ENCODE data around the gene DGAT2L6.

Gene DGAT2L6

GRCh38 chrX:70252491-70252890, 75.2 kb downstream of the DGAT2L6 start:
- Histone ChIP-seq H4K20me1 (ENCODE audit: insufficient read depth) (no peaks in the 10 kb centered on the region), H3K27me3 (ENCODE audit: insufficient read depth, low read depth) (no peaks in the 10 kb centered on the region), H3K4me1 (ENCODE audit: low read depth, poor library complexity, severe bottlenecking) (no peaks in the 10 kb centered on the region), H3K27ac (no peak overlapping the region), H3K79me2 (ENCODE audit: insufficient read depth, low read depth) (no peaks in the 10 kb centered on the region), H2AFZ (ENCODE audit: low read depth) (no peak overlapping the region), H3K36me3 (ENCODE audit: insufficient read depth) (no peaks in the 10 kb centered on the region), H3K9ac (no peak overlapping the region), H3K4me3 (IDR thresholded peaks at IDR 0.05; ENCODE audit: insufficient read depth, low read depth, low read length) (no peak overlapping the region), H3K4me2 (no peak overlapping the region)
- TF ChIP-seq CTCF (conservative IDR thresholded peaks at IDR 0.05; ENCODE audit: low read depth, low read length), result no peak

GRCh38 chrX:70253377-70254062, 76.2 kb downstream of the DGAT2L6 start:
- TF ChIP-seq CTCF (conservative IDR thresholded peaks at IDR 0.05; ENCODE audit: low read depth, low read length), result no peak
- no peak overlapping the region for H3K4me3 ChIP-seq (IDR thresholded peaks at IDR 0.05; ENCODE audit: insufficient read depth, low read depth, low read length)
- no peaks in the 10 kb centered on the region for H3K79me2 ChIP-seq (ENCODE audit: insufficient read depth, low read depth)
- H3K4me2 ChIP-seq, result no peak overlapping the region
- H3K27me3 ChIP-seq (ENCODE audit: insufficient read depth, low read depth), result no peaks in the 10 kb centered on the region
- no peak overlapping the region for H3K9ac ChIP-seq
- H3K4me1 ChIP-seq (ENCODE audit: low read depth, poor library complexity, severe bottlenecking), result no peaks in the 10 kb centered on the region
- no peak overlapping the region for H2AFZ ChIP-seq (ENCODE audit: low read depth)
- H4K20me1 ChIP-seq (ENCODE audit: insufficient read depth), result no peaks in the 10 kb centered on the region
- H3K36me3 ChIP-seq (ENCODE audit: insufficient read depth), result no peaks in the 10 kb centered on the region
- H3K27ac ChIP-seq, result no peak overlapping the region

GRCh38 chrX:70254063-70254400, 76.7 kb downstream of the DGAT2L6 start:
- H3K4me1 ChIP-seq (ENCODE audit: low read depth, poor library complexity, severe bottlenecking), result no peaks in the 10 kb centered on the region
- H3K27ac ChIP-seq, result no peak overlapping the region
- no peak for TF ChIP-seq CTCF (conservative IDR thresholded peaks at IDR 0.05; ENCODE audit: low read depth, low read length)
- H4K20me1 ChIP-seq (ENCODE audit: insufficient read depth), result no peaks in the 10 kb centered on the region
- H3K79me2 ChIP-seq (ENCODE audit: insufficient read depth, low read depth), result no peaks in the 10 kb centered on the region
- H2AFZ ChIP-seq (ENCODE audit: low read depth), result no peak overlapping the region
- no peak overlapping the region for H3K9ac ChIP-seq
- H3K4me2 ChIP-seq, result no peak overlapping the region
- H3K36me3 ChIP-seq (ENCODE audit: insufficient read depth), result no peaks in the 10 kb centered on the region
- no peak overlapping the region for H3K4me3 ChIP-seq (IDR thresholded peaks at IDR 0.05; ENCODE audit: insufficient read depth, low read depth, low read length)
- H3K27me3 ChIP-seq (ENCODE audit: insufficient read depth, low read depth), result no peaks in the 10 kb centered on the region

- no peaks in the 10 kb centered on the region for H3K4me1 ChIP-seq (ENCODE audit: low read depth, poor library complexity, severe bottlenecking)
- no peak overlapping the region for H3K4me2 ChIP-seq
- H3K9ac ChIP-seq, result no peak overlapping the region
- no peak overlapping the region for H3K4me3 ChIP-seq (IDR thresholded peaks at IDR 0.05; ENCODE audit: insufficient read depth, low read depth, low read length)
- no peaks in the 10 kb centered on the region for H3K79me2 ChIP-seq (ENCODE audit: insufficient read depth, low read depth)
- no peak overlapping the region for H2AFZ ChIP-seq (ENCODE audit: low read depth)
- no peak for TF ChIP-seq CTCF (conservative IDR thresholded peaks at IDR 0.05; ENCODE audit: low read depth, low read length)
- no peak overlapping the region for H3K27ac ChIP-seq
- no peaks in the 10 kb centered on the region for H4K20me1 ChIP-seq (ENCODE audit: insufficient read depth)
- no peaks in the 10 kb centered on the region for H3K27me3 ChIP-seq (ENCODE audit: insufficient read depth, low read depth)
- no peaks in the 10 kb centered on the region for H3K36me3 ChIP-seq (ENCODE audit: insufficient read depth)
Observed at GRCh38 chrX:70254909-70255308, 77.6 kb downstream of the DGAT2L6 start.

All from KMS-11 (cell line).